ENCODE measurements around the gene RFTN1. TPM values are rescaled to one million over a fixed set of nuclear protein-coding genes. Genes with fewer than 3 reads are reported as not detected.
A peak's percentile ranks its signal among the peaks of the same experiment; 100 is the strongest.

RFTN1 gene
- total RNA-seq, 6 experiments from 2014 or later: 15.1 to 36.0 (median 19.8) TPM

DNA sequence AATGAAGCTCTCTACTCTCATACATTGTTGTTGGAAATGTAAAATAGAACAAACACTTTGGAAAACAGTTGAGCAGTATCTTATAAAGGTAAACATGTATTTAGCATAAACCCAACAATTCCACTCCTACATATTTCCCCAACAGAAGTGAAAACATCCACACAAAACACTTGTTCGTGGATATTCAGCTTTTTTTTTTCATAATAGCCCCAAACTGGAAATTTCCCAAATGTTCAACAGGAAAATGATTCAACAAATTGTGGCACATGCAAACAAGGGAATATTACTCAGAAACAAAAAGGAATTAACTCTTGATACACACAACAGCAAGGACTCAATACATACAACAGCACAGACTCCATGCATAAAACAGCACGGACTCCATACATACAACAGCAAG is 28.5 kb downstream of the RFTN1 start:
- Histone ChIP-seq H3K36me3 (no peaks in the 10 kb centered on the region), H3K27ac (peak overlapping the region in 2 of 3 donors; percentile 4 to 16), H3K4me1 (peaks cover 0 to 15% (median 3%) of the 10 kb centered on the region in 4 donors), H3K9me3 (no peaks in the 10 kb centered on the region), H3K27me3 (no peaks in the 10 kb centered on the region), H3K4me3 (no peak overlapping the region)
- DNase-seq (no peak), ATAC-seq (no peak)
- WGBS (ENCODE audit: insufficient coverage, low coverage, low lambda C conversion rate, missing lambda C conversion rate): 81% methylated on average over 2 of the region's 2 CpGs
- TF ChIP-seq POLR2A (IDR thresholded peaks at IDR 0.05): no peak
- TF ChIP-seq, protein P1, sequence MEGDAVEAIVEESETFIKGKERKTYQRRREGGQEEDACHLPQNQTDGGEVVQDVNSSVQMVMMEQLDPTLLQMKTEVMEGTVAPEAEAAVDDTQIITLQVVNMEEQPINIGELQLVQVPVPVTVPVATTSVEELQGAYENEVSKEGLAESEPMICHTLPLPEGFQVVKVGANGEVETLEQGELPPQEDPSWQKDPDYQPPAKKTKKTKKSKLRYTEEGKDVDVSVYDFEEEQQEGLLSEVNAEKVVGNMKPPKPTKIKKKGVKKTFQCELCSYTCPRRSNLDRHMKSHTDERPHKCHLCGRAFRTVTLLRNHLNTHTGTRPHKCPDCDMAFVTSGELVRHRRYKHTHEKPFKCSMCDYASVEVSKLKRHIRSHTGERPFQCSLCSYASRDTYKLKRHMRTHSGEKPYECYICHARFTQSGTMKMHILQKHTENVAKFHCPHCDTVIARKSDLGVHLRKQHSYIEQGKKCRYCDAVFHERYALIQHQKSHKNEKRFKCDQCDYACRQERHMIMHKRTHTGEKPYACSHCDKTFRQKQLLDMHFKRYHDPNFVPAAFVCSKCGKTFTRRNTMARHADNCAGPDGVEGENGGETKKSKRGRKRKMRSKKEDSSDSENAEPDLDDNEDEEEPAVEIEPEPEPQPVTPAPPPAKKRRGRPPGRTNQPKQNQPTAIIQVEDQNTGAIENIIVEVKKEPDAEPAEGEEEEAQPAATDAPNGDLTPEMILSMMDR (IDR thresholded peaks at IDR 0.05): no peak
- intact Hi-C loops (cut with DNase I): no loop called here

DNA sequence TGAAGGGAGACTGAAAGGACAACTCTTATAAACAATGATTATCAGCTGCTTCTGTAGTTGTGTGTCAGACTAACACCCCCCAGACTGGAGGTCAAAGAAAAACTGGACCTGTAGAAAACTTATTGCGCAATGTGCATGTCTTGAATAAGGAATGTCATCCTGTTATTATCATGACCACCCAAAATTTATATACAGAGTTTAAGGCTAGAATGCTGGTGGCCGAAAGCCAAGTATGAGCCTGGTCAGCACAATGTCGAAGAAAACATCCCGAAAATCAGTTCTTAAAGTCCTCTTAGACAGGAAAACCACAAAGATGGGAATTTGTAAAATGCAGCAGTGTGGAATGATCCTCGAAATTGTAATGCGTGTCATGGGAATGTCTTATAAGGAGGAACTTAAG is 29.3 kb downstream of the RFTN1 start:
- Histone ChIP-seq H3K27me3 (no peaks in the 10 kb centered on the region), H3K36me3 (no peaks in the 10 kb centered on the region), H3K9me3 (no peaks in the 10 kb centered on the region), H3K27ac (peak overlapping the region in 2 of 3 donors; percentile 4 to 16), H3K4me3 (no peak overlapping the region), H3K4me1 (peaks cover 0 to 8% (median under 1%) of the 10 kb centered on the region in 4 donors)
- DNase-seq (peak in 2 of 3 donors; percentile 43 to 55), ATAC-seq (peak; percentile 66 to 72 (median 68))
- WGBS (ENCODE audit: insufficient coverage, low coverage, low lambda C conversion rate, missing lambda C conversion rate): 83% methylated on average over 6 of the region's 6 CpGs
- intact Hi-C loops (cut with DNase I): no loop called here
- TF ChIP-seq, protein P1 (IDR thresholded peaks at IDR 0.05): no peak
- no peak for TF ChIP-seq POLR2A (IDR thresholded peaks at IDR 0.05)

DNA sequence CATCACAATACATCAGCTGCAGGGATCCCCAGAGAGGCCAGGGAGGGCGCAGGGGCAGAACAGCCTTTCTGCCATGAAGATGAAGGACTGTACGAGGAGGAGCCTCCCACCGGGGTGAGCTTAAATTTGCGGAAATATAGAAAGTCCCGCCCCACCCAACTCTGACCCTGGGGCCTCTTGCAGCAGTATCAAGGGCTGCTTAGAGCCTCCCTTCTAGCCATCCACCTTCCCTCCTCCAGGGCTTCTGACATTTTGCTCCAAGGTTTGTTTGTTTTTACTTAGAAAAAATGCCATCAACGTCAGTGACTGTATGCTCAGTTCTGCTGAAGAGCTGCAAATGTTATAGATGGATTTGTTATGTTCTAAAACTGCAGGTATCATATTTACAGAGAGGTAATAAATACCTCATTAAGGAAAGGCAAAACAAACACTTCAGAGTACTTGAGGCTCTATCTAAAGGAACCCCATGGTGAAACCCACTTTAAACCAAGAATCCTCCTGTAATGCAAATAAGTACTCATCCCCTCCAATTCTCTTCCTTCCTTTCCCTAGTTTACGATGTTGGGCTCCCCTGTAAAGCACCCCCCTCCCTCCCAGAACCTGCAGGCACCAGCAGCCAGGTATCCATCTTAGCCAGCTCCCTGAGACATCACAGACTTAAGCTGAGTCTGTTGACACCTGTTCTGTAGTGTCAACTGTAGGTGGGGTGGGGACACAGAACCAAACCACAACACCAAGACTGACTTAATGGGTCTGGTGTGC is 30.5 kb downstream of the RFTN1 start:
- no peak for DNase-seq
- H3K9me3 ChIP-seq: no peaks in the 10 kb centered on the region
- WGBS (ENCODE audit: insufficient coverage, low coverage, low lambda C conversion rate, missing lambda C conversion rate): 51% methylated on average over 5 of the region's 7 CpGs
- TF ChIP-seq, protein P1 (IDR thresholded peaks at IDR 0.05): no peak
- no peak for TF ChIP-seq POLR2A (IDR thresholded peaks at IDR 0.05)
- no peak overlapping the region for H3K4me3 ChIP-seq
- peak; percentile 29 to 52 (median 40) for ATAC-seq
- no peaks in the 10 kb centered on the region for H3K27me3 ChIP-seq
- no peaks in the 10 kb centered on the region for H3K36me3 ChIP-seq
- no peak overlapping the region for H3K27ac ChIP-seq
- intact Hi-C loops (cut with DNase I): no loop called here
- peaks cover 0 to 4% (median 0%) of the 10 kb centered on the region in 4 donors for H3K4me1 ChIP-seq

DNA sequence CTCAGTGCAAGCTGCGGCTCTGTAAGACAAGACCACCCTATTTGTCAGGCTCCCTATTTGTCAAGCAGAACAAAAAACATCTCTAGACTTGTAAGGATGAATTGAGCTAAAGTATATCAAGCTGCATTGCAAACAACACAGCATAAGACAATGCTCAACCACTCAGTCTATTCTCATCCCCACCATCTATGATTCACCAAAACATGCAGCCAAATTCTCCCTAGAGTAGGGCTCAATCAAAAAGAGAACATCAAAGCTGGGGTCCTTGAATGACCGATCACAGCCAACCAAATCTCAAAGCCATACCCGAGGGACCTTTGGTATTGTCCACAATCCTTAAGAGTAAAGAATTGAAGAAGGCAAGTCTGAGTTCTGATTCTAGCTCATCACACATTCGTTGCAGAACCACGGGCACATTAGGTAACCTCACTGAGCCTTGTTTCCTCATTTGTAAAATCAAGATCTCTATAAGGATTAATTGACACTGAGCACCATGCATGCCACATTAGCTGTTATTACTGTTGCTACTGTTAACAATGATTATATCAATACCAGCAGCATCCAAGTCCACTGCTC is 31.2 kb downstream of the RFTN1 start:
- peaks cover 0 to 4% (median 0%) of the 10 kb centered on the region in 4 donors for H3K4me1 ChIP-seq
- H3K36me3 ChIP-seq: no peaks in the 10 kb centered on the region
- 67% methylated on average over 5 of the region's 5 CpGs for WGBS (ENCODE audit: insufficient coverage, low coverage, low lambda C conversion rate, missing lambda C conversion rate)
- DNase-seq (no peak), ATAC-seq (no peak)
- TF ChIP-seq, protein P1 (IDR thresholded peaks at IDR 0.05): no peak
- no peak for TF ChIP-seq POLR2A (IDR thresholded peaks at IDR 0.05)
- H3K27me3 ChIP-seq: no peaks in the 10 kb centered on the region
- intact Hi-C loops (cut with DNase I): no loop called here
- H3K4me3 ChIP-seq: no peak overlapping the region
- H3K27ac ChIP-seq: peak overlapping the region in 1 of 3 donors; percentile 21
- H3K9me3 ChIP-seq: no peaks in the 10 kb centered on the region
